Activated effector memory CD4-positive, alpha-beta T cell treated with anti-CD3 and anti-CD28 coated beads, Interleukin-2, amount 50 U/mL, for 16 hours (primary cell): ENCODE data around the gene SPEM2.

Experiments
- DNase-seq: peaks from one replicate; pipeline ENCODE4 v3.0.0-alpha.2; 2020

Gene SPEM2

GRCh38 chr17:7403977-7404736, 21.3 kb upstream of the SPEM2 start, which contains the start of gene TMEM256:
TMEM256 (minus strand) TSS chr17:7404097; CDS start chr17:7404084, 13 bp downstream.
- DNase-seq, result peak; percentile 98

- peak; percentile 90 for DNase-seq
Observed at GRCh38 chr17:7404737-7405349, 20.6 kb upstream of the SPEM2 start.

GRCh38 chr17:7405350-7406234, 19.8 kb upstream of the SPEM2 start:
- DNase-seq, result no peak

GRCh38 chr17:7406235-7406825, 19.1 kb upstream of the SPEM2 start:
- DNase-seq, result no peak

- DNase-seq, result no peak
Observed at GRCh38 chr17:7407082-7407481, 18.3 kb upstream of the SPEM2 start.

GRCh38 chr17:7407485-7408251, 17.7 kb upstream of the SPEM2 start, which contains the start of gene NLGN2:
NLGN2 (plus strand) TSS chr17:7407845; CDS start chr17:7408256, 411 bp downstream.
- DNase-seq, result no peak

GRCh38 chr17:7408252-7408727, 17.1 kb upstream of the SPEM2 start:
- DNase-seq, result peak; percentile 68

- no peak for DNase-seq
Observed at GRCh38 chr17:7408863-7409262, 16.6 kb upstream of the SPEM2 start.

- DNase-seq, result no peak
Observed at GRCh38 chr17:7409716-7410115, 15.7 kb upstream of the SPEM2 start.

GRCh38 chr17:7410634-7411426, 14.6 kb upstream of the SPEM2 start:
- DNase-seq, result no peak

- no peak for DNase-seq
Observed at GRCh38 chr17:7411427-7411750, 14.0 kb upstream of the SPEM2 start.

- no peak for DNase-seq
Observed at GRCh38 chr17:7413346-7413985, 11.9 kb upstream of the SPEM2 start.

GRCh38 chr17:7414837-7415236, 10.6 kb upstream of the SPEM2 start:
- no peak for DNase-seq

GRCh38 chr17:7415784-7416183, 9.6 kb upstream of the SPEM2 start:
- no peak for DNase-seq

- DNase-seq, result no peak
Observed at GRCh38 chr17:7416323-7416722, 9.1 kb upstream of the SPEM2 start.

GRCh38 chr17:7417056-7417655, 8.3 kb upstream of the SPEM2 start:
- no peak for DNase-seq

- no peak for DNase-seq
Observed at GRCh38 chr17:7418472-7419152, 6.8 kb upstream of the SPEM2 start.

- DNase-seq, result no peak
Observed at GRCh38 chr17:7419819-7420610, 5.4 kb upstream of the SPEM2 start, which contains the start of gene SPEM1. SPEM1 (plus strand) TSS chr17:7420324; CDS start chr17:7420385, 61 bp downstream.

GRCh38 chr17:7421186-7421585, 4.2 kb upstream of the SPEM2 start:
- DNase-seq, result no peak
